OCI-LY7 (cell line): ENCODE data around the gene ZFHX2. TPM values are rescaled to one million over a fixed set of nuclear protein-coding genes. Genes with fewer than 3 reads are reported as not detected.

ENCODE experiments used
- BruUV-seq: library from RNA; stranded (reverse); fragments of 400-500 nt; replicated peaks from 2 replicates; lab custom pipeline; 2021; lab: Mats Ljungman, UMichigan
- CTCF ChIA-PET: fragments of 300-600 bp; sonication (Branson Sonifier 250); formaldehyde crosslinking; loops from one replicate; lab custom pipeline; 2022; ENCODE audit warnings: antibody characterized with exemption; ENCODE audit not compliant: unreplicated experiment; lab: Charles Lee
- POLR2A ChIA-PET: fragments of 300-600 bp; sonication (Branson Sonifier 250); formaldehyde crosslinking; loops from one replicate; lab custom pipeline; 2022; ENCODE audit warnings: antibody characterized with exemption; lab: Charles Lee
- DNase-seq: peaks from one replicate; pipeline ENCODE4 v3.0.0-alpha.2; 2015; ENCODE audit warnings: low spot score
- H2AFZ ChIP-seq: fragments of 200-600 bp; sonication (generic), shearing (Covaris generic); 2 replicates; pipeline ENCODE4 v1.6.1; 2014; ENCODE audit warnings: mild to moderate bottlenecking, antibody characterized with exemption, low read length, moderate library complexity
- H3K27ac ChIP-seq: fragments of 200-600 bp; sonication (generic); 2 replicates; pipeline ENCODE4 v1.5.1; 2014; ENCODE audit warnings: mixed run types, low read depth, mild to moderate bottlenecking, moderate library complexity, low read length, inconsistent platforms; ENCODE audit not compliant: poor library complexity, severe bottlenecking
- H3K36me3 ChIP-seq: fragments of 200-600 bp; sonication (generic); 2 replicates; pipeline ENCODE4 v1.6.1; 2014; ENCODE audit warnings: mild to moderate bottlenecking, antibody characterized with exemption, low read length, moderate library complexity, mixed read lengths; ENCODE audit not compliant: insufficient read depth
- H3K4me1 ChIP-seq: fragments of 200-600 bp; sonication (generic); 2 replicates; pipeline ENCODE4 v1.5.1; 2014; ENCODE audit warnings: mild to moderate bottlenecking, low read length; ENCODE audit not compliant: insufficient read depth, poor library complexity, severe bottlenecking
- H3K4me2 ChIP-seq: fragments of 200-600 bp; sonication (generic); 2 replicates; pipeline ENCODE4 v1.6.1; 2014; ENCODE audit warnings: mild to moderate bottlenecking, low read length
- H3K4me3 ChIP-seq: fragments of 200-600 bp; sonication (generic); 2 replicates; pipeline ENCODE4 v1.5.1; 2014; ENCODE audit warnings: mild to moderate bottlenecking, low read depth, low read length; ENCODE audit not compliant: poor library complexity, severe bottlenecking
- H3K79me2 ChIP-seq: fragments of 200-600 bp; sonication (generic); 2 replicates; pipeline ENCODE4 v1.6.1; 2016; ENCODE audit warnings: low read depth, mild to moderate bottlenecking, low read length, moderate library complexity, mixed read lengths; ENCODE audit not compliant: insufficient read depth
- H3K9me2 ChIP-seq: fragments of 200-600 bp; sonication (generic); 2 replicates; pipeline ENCODE4 v1.6.1; 2016; ENCODE audit warnings: mild to moderate bottlenecking, low read length, mixed read lengths; ENCODE audit not compliant: insufficient read depth
- H3K9me3 ChIP-seq: fragments of 200-600 bp; sonication (generic); 2 replicates; pipeline ENCODE4 v1.6.1; 2014; ENCODE audit warnings: mild to moderate bottlenecking, mixed run types, low read length, mixed read lengths
- H4K20me1 ChIP-seq: fragments of 200-600 bp; sonication (generic); 2 replicates; pipeline ENCODE4 v1.6.1; 2014; ENCODE audit warnings: mild to moderate bottlenecking, antibody characterized with exemption, low read length, moderate library complexity, mixed read lengths; ENCODE audit not compliant: insufficient read depth
- CTCF ChIP-seq: fragments of 200-600 bp; sonication (generic); conservative IDR thresholded peaks from 2 replicates; pipeline ENCODE4 v1.5.1; 2014; ENCODE audit warnings: mild to moderate bottlenecking, antibody characterized with exemption, low read length, moderate library complexity, mixed read lengths
- EZH2phosphoT487 ChIP-seq: fragments of 200-600 bp; sonication (generic); IDR thresholded peaks from 2 replicates; pipeline ENCODE4 v1.6.1; 2018; ENCODE audit warnings: low read depth, borderline replicate concordance, mild to moderate bottlenecking, mixed run types, antibody characterized with exemption, low read length, moderate library complexity, mixed read lengths
- intact Hi-C: fragments of 100-400 bp; cut with micrococcal nuclease; formaldehyde crosslinking; loops from one replicate; pipeline ENCODE4 v1.10.0; 2022; ENCODE audit not compliant: unreplicated experiment
- total RNA-seq, 2 experiments: library from RNA; depleted of rRNA in 1 of 2; stranded (reverse); fragments of >200 nt in 1 of 2; shearing (Covaris generic) in 1 of 2; gene quantifications; 2 replicates each; pipeline ENCODE4 v1.2.3, GENCODE V29; 2014 to 2022

The ZFHX2 gene
- total RNA-seq, 2 experiments from 2014 or later = 0.60 to 1.8 TPM

GRCh38 chr14:23544511-23545447 is 6.8 kb downstream of the ZFHX2 start:
- no peak overlapping the region for H3K27ac ChIP-seq
- no peaks in the 10 kb centered on the region for H3K79me2 ChIP-seq
- H3K4me2 ChIP-seq = no peak overlapping the region

GRCh38 chr14:23543403-23543802 is 8.2 kb downstream of the ZFHX2 start:
- Histone ChIP-seq H3K4me1 (no peaks in the 10 kb centered on the region), H3K79me2 (no peaks in the 10 kb centered on the region), H4K20me1 (no peaks in the 10 kb centered on the region), H3K4me3 (no peak overlapping the region), H2AFZ (no peak overlapping the region), H3K36me3 (no peaks in the 10 kb centered on the region), H3K9me3 (no peaks in the 10 kb centered on the region), H3K4me2 (no peak overlapping the region), H3K27ac (no peak overlapping the region), H3K9me2 (no peaks in the 10 kb centered on the region)
- intact Hi-C loops = no loop called here
- no peak for DNase-seq
- no TSS peak for BruUV-seq
- POLR2A ChIA-PET = no interaction called here
- TF ChIP-seq EZH2phosphoT487 (no peak), CTCF (no peak)
- CTCF ChIA-PET = interaction anchor here (1.3 kb wide), 1 partner anchor 27 kb away, joined by 3 read pairs; no protein-coding TSS in a partner anchor

More at GRCh38 chr14:23544511-23545447, 6.8 kb downstream of the ZFHX2 start:
- intact Hi-C loops = no loop called here
- ChIA-PET POLR2A (interaction anchor here (0.6 to 0.7 kb wide), 2 partner anchors 12 to 15 kb away, joined by 3 read pairs; no protein-coding TSS in a partner anchor), CTCF (no interaction called here)
- Histone ChIP-seq H4K20me1 (no peaks in the 10 kb centered on the region; the same call in 1 of the 2 replicates), H3K36me3 (no peaks in the 10 kb centered on the region), H3K9me3 (no peaks in the 10 kb centered on the region), H3K9me2 (no peaks in the 10 kb centered on the region), H3K4me1 (no peaks in the 10 kb centered on the region), H2AFZ (no peak overlapping the region), H3K4me3 (no peak overlapping the region)
- DNase-seq = no peak
- no TSS peak for BruUV-seq
- no peak for TF ChIP-seq EZH2phosphoT487

- Histone ChIP-seq H2AFZ (no peak overlapping the region), H3K9me2 (no peaks in the 10 kb centered on the region), H3K4me3 (no peak overlapping the region), H3K9me3 (no peaks in the 10 kb centered on the region), H3K79me2 (no peaks in the 10 kb centered on the region), H3K36me3 (no peaks in the 10 kb centered on the region), H3K4me1 (no peaks in the 10 kb centered on the region), H3K27ac (no peak overlapping the region), H4K20me1 (no peaks in the 10 kb centered on the region), H3K4me2 (no peak overlapping the region)
- intact Hi-C loops = no loop called here
- no peak for TF ChIP-seq CTCF
- no peak for TF ChIP-seq EZH2phosphoT487
- ChIA-PET CTCF (interaction anchor here (0.7 kb wide), 1 partner anchor 1817 kb away, joined by 3 read pairs; no protein-coding TSS in a partner anchor), POLR2A (interaction anchor here (1.2 kb wide), 1 partner anchor 13 kb away, joined by 4 read pairs; no protein-coding TSS in a partner anchor)
- BruUV-seq = no TSS peak
- no peak for DNase-seq
Measured at GRCh38 chr14:23542261-23542660, 9.3 kb downstream of the ZFHX2 start.
